Chondrocyte (in vitro differentiated cells): Measurements from ENCODE around the gene HDAC4. TPM values are rescaled to one million over a fixed set of nuclear protein-coding genes. Genes with fewer than 3 reads are reported as not detected.

Source experiments
- DNase-seq: peaks from one replicate; pipeline ENCODE4 v3.0.0; 2021; ENCODE audit warnings: mixed read lengths, low spot score
- H3K27ac Mint-ChIP-seq: one replicate; pipeline ENCODE4 v1.8.0; 2021; ENCODE audit warnings: mild to moderate bottlenecking, moderate library complexity, mixed read lengths; ENCODE audit not compliant: unreplicated experiment
- H3K27me3 Mint-ChIP-seq: 2 replicates; pipeline ENCODE4 v1.8.0; 2021; ENCODE audit warnings: low read depth, mixed read lengths
- H3K36me3 Mint-ChIP-seq: 2 replicates; pipeline ENCODE4 v1.8.0; 2021; ENCODE audit warnings: low read depth, mixed read lengths
- H3K4me1 Mint-ChIP-seq: 2 replicates; pipeline ENCODE4 v1.8.0; 2021; ENCODE audit warnings: low read depth, mild to moderate bottlenecking, mixed read lengths
- H3K4me3 Mint-ChIP-seq: one replicate; pipeline ENCODE4 v1.8.0; 2021; ENCODE audit warnings: mild to moderate bottlenecking, moderate library complexity, mixed read lengths; ENCODE audit not compliant: unreplicated experiment
- H3K9me3 Mint-ChIP-seq: 2 replicates; pipeline ENCODE4 v1.8.0; 2021; ENCODE audit warnings: low read depth, mixed read lengths
- CTCF ChIP-seq: fragments of 200-600 bp; sonication (generic); IDR thresholded peaks from 2 replicates; pipeline ENCODE4 v1.5.0; 2021; ENCODE audit warnings: antibody characterized with exemption, mild to moderate bottlenecking, moderate library complexity
- total RNA-seq: library from RNA; stranded (reverse); gene quantifications from 3 replicates; pipeline ENCODE4 v1.2.1, GENCODE V29; 2021

Gene HDAC4
- total RNA-seq, 1 donor from 2014 or later: 22.3 TPM

- no peak overlapping the region for H3K27ac Mint-ChIP-seq
- no peaks in the 10 kb centered on the region for H3K9me3 Mint-ChIP-seq
- H3K4me3 Mint-ChIP-seq: no peak overlapping the region
- H3K4me1 Mint-ChIP-seq: no peaks in the 10 kb centered on the region
- peaks cover 5% of the 10 kb centered on the region for H3K36me3 Mint-ChIP-seq
- peak; percentile 80 for DNase-seq
- no peaks in the 10 kb centered on the region for H3K27me3 Mint-ChIP-seq
- no peak for TF ChIP-seq CTCF
Measured at GRCh38 chr2:239386001-239386670, 14.7 kb downstream of the HDAC4 start.

DNA sequence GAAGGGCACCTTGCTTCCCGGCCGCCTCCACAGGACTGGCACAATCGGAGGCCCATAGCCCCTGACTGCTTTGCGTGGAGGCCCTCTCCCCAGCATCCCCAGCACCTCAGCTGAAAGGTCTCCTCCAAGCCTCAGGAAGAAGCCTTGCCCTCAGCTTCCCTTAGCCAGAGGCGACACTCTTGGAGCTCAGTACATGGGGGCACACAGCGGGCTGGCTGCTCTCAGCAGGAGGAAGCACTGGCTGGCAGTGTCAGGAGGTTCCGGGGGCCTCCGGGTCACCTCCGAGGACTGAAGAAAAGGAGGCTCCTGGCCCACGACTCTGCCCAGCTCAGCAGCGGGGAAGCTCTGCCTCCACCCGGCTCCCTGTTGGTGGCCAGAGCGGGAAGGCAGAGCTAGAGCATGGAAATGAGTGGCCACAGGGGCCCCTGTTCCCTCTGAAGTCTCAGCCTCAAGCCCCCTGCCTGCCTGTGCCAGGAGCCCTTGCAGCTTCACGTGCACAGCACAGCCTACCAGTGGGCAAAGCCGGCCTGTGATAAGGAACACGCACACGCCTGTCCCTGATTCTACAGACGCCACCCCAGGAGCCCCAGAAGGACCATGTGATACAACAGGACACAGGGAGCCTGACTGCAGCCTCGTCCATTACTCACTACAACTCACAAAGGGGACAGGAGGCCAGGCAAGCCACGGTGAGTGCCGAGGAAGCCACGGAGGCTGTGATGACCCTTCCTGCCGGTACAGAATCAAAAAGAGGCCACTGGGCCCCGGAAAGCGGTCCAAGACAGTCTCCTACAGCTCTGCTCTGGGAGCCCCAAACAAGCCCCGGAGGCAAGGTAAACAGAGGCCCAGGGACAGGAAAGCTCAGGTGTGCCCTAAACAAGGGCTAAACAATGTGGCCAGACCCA, 15.5 kb downstream of the HDAC4 start:
- Mint-ChIP-seq H3K9me3 (no peaks in the 10 kb centered on the region), H3K4me3 (no peak overlapping the region), H3K4me1 (no peaks in the 10 kb centered on the region), H3K36me3 (peaks cover 5% of the 10 kb centered on the region), H3K27ac (no peak overlapping the region), H3K27me3 (no peaks in the 10 kb centered on the region)
- TF ChIP-seq CTCF: no peak
- peak; percentile 78 for DNase-seq

DNA sequence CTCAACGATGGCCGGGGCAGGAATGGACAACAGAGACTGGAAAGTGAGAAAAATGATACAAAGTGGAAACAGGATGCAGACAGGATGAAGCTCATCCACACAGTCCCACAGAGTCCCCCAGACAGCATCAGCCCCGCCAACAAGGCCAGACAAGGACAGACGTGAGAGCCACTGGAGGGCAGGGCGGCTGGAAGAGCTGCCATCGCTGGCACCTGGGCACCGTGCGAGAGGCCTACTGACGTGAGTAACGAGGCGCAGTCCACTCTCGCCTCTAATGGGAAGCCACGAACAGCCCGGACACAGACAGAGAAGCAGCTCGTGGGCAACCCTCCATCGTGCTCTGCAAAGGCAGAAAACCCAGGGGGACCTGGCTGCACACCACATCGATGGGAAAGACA, 17.1 kb downstream of the HDAC4 start:
- peaks cover 3% of the 10 kb centered on the region for H3K36me3 Mint-ChIP-seq
- no peaks in the 10 kb centered on the region for H3K27me3 Mint-ChIP-seq
- no peak for TF ChIP-seq CTCF
- no peaks in the 10 kb centered on the region for H3K9me3 Mint-ChIP-seq
- DNase-seq: peak; percentile 64
- no peak overlapping the region for H3K4me3 Mint-ChIP-seq
- H3K4me1 Mint-ChIP-seq: no peaks in the 10 kb centered on the region
- no peak overlapping the region for H3K27ac Mint-ChIP-seq

DNA sequence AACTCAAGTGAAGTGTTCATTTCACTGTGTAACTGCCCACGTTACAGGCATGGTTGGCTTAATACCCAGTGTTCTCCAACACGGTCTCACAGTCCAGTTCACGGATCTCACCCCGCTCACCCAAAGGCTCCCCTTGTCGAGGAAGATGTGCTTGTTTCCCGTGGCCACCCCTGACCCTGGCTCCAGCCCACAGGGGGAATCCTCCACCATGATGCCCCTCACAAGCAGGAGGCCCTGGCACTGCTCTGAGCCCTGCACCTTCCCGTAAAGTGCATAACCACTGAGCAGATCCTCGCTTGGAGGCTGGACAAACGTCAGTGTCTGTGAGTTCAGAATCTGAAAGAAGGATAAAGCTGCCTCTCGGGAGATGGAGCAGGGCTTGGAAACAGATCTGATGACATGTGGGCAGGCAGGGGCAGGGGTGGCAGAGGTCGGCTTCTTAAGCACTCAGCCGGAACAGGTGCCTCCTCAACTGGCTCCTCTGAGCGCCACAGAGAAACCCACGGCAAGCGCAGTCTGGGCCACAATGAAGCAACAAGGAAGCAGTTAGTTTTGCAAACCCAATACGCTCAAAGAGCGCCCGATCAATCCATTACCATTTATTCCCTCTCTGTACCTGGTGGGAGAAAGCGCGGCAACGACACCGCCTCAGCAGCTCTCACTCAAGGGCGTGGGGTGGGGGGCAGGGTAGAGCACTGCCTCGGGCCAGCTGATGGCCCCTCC, 17.6 kb downstream of the HDAC4 start:
- TF ChIP-seq CTCF: no peak
- peaks cover 3% of the 10 kb centered on the region for H3K36me3 Mint-ChIP-seq
- no peak overlapping the region for H3K27ac Mint-ChIP-seq
- peak; percentile 84 for DNase-seq
- H3K27me3 Mint-ChIP-seq: no peaks in the 10 kb centered on the region
- no peaks in the 10 kb centered on the region for H3K4me1 Mint-ChIP-seq
- H3K4me3 Mint-ChIP-seq: no peak overlapping the region
- no peaks in the 10 kb centered on the region for H3K9me3 Mint-ChIP-seq

DNA sequence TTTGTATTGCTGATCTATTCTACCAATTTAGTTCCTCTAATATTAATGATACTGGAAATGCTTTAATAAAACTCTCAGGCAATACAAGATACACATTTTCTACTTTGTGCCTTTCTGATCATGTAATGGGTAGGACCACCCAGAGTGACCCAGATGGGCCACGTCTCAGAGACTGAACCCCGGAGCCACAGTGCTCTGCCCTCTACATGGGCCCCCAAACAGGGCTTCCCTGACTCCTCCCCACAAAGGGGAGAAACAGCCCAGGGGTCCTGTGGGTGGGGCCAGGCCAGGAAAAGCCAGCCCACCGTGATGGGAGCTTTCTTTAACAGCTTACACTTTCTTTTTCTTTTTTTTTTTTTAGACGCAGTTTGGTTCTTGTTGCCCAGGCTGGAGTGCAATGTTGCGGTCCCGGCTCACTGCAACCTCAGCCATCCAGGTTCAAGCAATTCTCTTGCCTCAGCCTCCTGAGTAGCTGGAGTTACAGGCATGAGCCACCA, 18.4 kb downstream of the HDAC4 start:
- H3K36me3 Mint-ChIP-seq: peaks cover 3% of the 10 kb centered on the region
- H3K4me1 Mint-ChIP-seq: no peaks in the 10 kb centered on the region
- H3K27ac Mint-ChIP-seq: no peak overlapping the region
- H3K4me3 Mint-ChIP-seq: no peak overlapping the region
- TF ChIP-seq CTCF: no peak
- no peak for DNase-seq
- no peaks in the 10 kb centered on the region for H3K9me3 Mint-ChIP-seq
- no peaks in the 10 kb centered on the region for H3K27me3 Mint-ChIP-seq
